MM.1S (cell line): ENCODE measurements around the gene ZMYND10.

Source experiments
- DNase-seq: peaks from one replicate; pipeline ENCODE4 v3.0.0-alpha.2; 2015
- H2AFZ ChIP-seq: fragments of 300-600 bp; sonication (generic); 2 replicates; pipeline ENCODE4 v1.6.0; 2016; ENCODE audit warnings: antibody characterized with exemption, low read length
- H3F3A ChIP-seq: fragments of 300-600 bp; sonication (generic); 2 replicates; pipeline ENCODE4 v1.6.1; 2016; ENCODE audit warnings: mild to moderate bottlenecking, antibody characterized with exemption, low read length, moderate library complexity, mixed read lengths; ENCODE audit not compliant: insufficient read depth
- H3K27ac ChIP-seq: fragments of 300-600 bp; sonication (generic); 2 replicates; pipeline ENCODE4 v1.5.1; 2016; ENCODE audit warnings: mild to moderate bottlenecking, low read length
- H3K27me3 ChIP-seq: fragments of 300-600 bp; sonication (generic); replicated peaks from 2 replicates; pipeline ENCODE4 v1.6.0; 2016; ENCODE audit warnings: low read length; ENCODE audit not compliant: insufficient read depth
- H3K36me3 ChIP-seq: fragments of 300-600 bp; sonication (generic); replicated peaks from 2 replicates; pipeline ENCODE4 v1.6.1; 2016; ENCODE audit warnings: mild to moderate bottlenecking, low read length, mixed read lengths; ENCODE audit not compliant: insufficient read depth
- H3K4me1 ChIP-seq: fragments of 300-600 bp; sonication (generic); 2 replicates; pipeline ENCODE4 v1.6.1; 2016; ENCODE audit warnings: low read length, mixed read lengths
- H3K4me2 ChIP-seq: fragments of 300-600 bp; sonication (generic); 2 replicates; pipeline ENCODE4 v1.6.0; 2016; ENCODE audit warnings: low read depth, low read length
- H3K4me3 ChIP-seq: fragments of 300-600 bp; sonication (generic); 2 replicates; pipeline ENCODE4 v1.5.1; 2016; ENCODE audit warnings: low read length, mixed read lengths
- H3K79me2 ChIP-seq: fragments of 300-600 bp; sonication (generic); 2 replicates; pipeline ENCODE4 v1.6.1; 2016; ENCODE audit warnings: mixed run types, low read length, mixed read lengths
- H3K9ac ChIP-seq: fragments of 300-600 bp; sonication (generic); 2 replicates; pipeline ENCODE4 v1.6.1; 2016; ENCODE audit warnings: low read length, mixed read lengths
- H3K9me2 ChIP-seq: fragments of 300-600 bp; sonication (generic); replicated peaks from 2 replicates; pipeline ENCODE4 v1.6.1; 2016; ENCODE audit warnings: mild to moderate bottlenecking, low read length, mixed read lengths; ENCODE audit not compliant: insufficient read depth
- H3K9me3 ChIP-seq: fragments of 300-600 bp; sonication (generic); replicated peaks from 2 replicates; pipeline ENCODE4 v1.6.1; 2016; ENCODE audit warnings: mild to moderate bottlenecking, low read length, mixed read lengths; ENCODE audit not compliant: insufficient read depth
- H4K20me1 ChIP-seq: fragments of 300-600 bp; sonication (generic); 2 replicates; pipeline ENCODE4 v1.6.1; 2016; ENCODE audit warnings: mild to moderate bottlenecking, low read length, moderate library complexity, mixed read lengths; ENCODE audit not compliant: insufficient read depth
- EZH2 ChIP-seq: fragments of 300-600 bp; sonication (generic); optimal IDR thresholded peaks from 2 replicates; pipeline ENCODE3; 2017; ENCODE audit warnings: low read depth, mild to moderate bottlenecking, antibody characterized with exemption, low read length, mixed read lengths
- EZH2phosphoT487 ChIP-seq: fragments of 300-600 bp; sonication (generic); IDR thresholded peaks from 2 replicates; pipeline ENCODE4 v1.6.1; 2018; ENCODE audit warnings: antibody characterized with exemption, low read length
- TF ChIP-seq, protein P1 (sequence below): fragments of 300-600 bp; sonication (generic); IDR thresholded peaks from 2 replicates; pipeline ENCODE4 v1.5.1; 2016; ENCODE audit warnings: antibody characterized with exemption, low read length, mixed read lengths

Gene ZMYND10

DNA sequence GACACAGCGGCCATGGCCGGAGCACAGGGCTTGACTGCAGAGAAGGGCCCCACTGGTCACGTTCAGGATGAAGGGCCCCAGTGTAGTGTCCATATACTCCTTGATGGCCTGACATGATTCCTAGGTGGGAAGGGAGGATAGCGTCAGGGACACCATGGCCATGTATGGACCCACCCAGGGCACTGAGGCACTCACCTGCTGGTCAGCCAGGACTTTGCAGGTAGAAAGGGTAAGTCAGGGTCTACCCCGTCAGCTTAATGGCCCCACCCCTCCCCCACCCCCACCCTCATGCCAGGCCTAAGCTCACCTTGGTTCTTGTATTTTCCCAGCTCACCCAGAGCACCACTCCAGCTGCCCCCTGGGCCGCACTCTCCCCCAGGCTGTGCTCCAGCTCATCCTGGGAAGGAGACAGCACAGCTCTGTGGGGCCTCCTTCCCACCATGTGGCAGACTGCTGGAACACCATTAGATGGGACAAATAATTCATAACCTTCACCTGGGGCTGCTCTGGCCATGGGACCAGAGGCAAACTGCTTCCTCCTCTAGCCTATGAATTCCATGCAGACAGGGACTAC lies 44.8 kb downstream of the ZMYND10 start:
- no peaks in the 10 kb centered on the region for H3K9me2 ChIP-seq
- H3F3A ChIP-seq = peaks cover 4% of the 10 kb centered on the region; the same call in 1 of the 2 replicates
- H3K79me2 ChIP-seq = peaks cover 11% of the 10 kb centered on the region; the same call in 1 of the 2 replicates
- no peaks in the 10 kb centered on the region for H4K20me1 ChIP-seq
- no peak overlapping the region for H3K27ac ChIP-seq
- H3K4me3 ChIP-seq = no peak overlapping the region
- H3K27me3 ChIP-seq = no peaks in the 10 kb centered on the region
- peak overlapping the region; percentile 94; the same call in 1 of the 2 replicates for H3K4me2 ChIP-seq
- H3K9ac ChIP-seq = no peak overlapping the region
- H3K36me3 ChIP-seq = no peaks in the 10 kb centered on the region
- peaks cover 12% of the 10 kb centered on the region; the same call in 1 of the 2 replicates for H3K4me1 ChIP-seq
- DNase-seq = no peak
- no peaks in the 10 kb centered on the region for H3K9me3 ChIP-seq
- TF ChIP-seq, protein P1, sequence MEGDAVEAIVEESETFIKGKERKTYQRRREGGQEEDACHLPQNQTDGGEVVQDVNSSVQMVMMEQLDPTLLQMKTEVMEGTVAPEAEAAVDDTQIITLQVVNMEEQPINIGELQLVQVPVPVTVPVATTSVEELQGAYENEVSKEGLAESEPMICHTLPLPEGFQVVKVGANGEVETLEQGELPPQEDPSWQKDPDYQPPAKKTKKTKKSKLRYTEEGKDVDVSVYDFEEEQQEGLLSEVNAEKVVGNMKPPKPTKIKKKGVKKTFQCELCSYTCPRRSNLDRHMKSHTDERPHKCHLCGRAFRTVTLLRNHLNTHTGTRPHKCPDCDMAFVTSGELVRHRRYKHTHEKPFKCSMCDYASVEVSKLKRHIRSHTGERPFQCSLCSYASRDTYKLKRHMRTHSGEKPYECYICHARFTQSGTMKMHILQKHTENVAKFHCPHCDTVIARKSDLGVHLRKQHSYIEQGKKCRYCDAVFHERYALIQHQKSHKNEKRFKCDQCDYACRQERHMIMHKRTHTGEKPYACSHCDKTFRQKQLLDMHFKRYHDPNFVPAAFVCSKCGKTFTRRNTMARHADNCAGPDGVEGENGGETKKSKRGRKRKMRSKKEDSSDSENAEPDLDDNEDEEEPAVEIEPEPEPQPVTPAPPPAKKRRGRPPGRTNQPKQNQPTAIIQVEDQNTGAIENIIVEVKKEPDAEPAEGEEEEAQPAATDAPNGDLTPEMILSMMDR = no peak
- TF ChIP-seq EZH2 = no peak
- no peak for TF ChIP-seq EZH2phosphoT487
- no peak overlapping the region for H2AFZ ChIP-seq

DNA sequence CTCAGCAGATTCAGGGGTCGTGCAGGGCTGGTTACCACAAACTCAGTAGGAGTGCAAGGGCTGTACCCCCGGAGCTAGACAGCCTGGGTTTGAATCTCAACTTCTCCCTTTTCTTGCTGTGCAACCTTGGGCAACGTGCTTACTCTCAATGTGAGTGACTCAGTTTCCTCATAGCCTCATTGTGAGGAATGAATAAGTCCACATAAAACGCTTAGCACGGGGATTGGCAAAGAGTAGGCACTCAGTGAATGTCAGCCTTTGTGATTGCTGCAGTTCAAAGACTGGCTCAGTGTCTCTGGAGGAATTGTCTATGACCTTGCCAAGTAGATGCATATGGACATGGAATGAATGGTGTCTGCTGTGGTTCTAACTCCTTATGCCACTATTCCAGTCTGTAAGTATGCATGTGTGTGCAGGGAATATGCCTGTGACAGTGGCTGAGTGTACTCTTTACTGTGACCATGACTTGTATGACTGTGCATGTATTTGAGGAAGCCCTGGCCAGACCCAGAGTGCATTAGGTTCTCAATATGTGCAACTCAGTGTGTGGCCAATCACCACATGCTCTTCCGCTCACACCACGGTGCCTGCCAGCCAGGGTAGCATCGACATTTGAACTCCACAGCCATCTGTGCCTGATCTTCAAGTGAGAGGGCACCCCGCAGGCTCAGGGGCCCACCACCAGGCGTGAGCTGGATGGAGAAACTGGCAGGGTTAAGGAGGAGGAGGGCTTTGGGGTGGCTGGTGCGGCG lies 45.4 kb downstream of the ZMYND10 start:
- Histone ChIP-seq H3K9me2 (no peaks in the 10 kb centered on the region), H4K20me1 (no peaks in the 10 kb centered on the region), H2AFZ (peak overlapping the region; percentile 87), H3K36me3 (no peaks in the 10 kb centered on the region), H3K27me3 (no peaks in the 10 kb centered on the region), H3F3A (peaks cover 4% of the 10 kb centered on the region; the same call in 1 of the 2 replicates), H3K4me2 (peak overlapping the region; percentile 94), H3K4me3 (peak overlapping the region; percentile 72), H3K9me3 (no peaks in the 10 kb centered on the region), H3K27ac (peak overlapping the region; percentile 55; the same call in 1 of the 2 replicates), H3K4me1 (peaks cover 12% of the 10 kb centered on the region; the same call in 1 of the 2 replicates), H3K79me2 (peaks cover 11% of the 10 kb centered on the region; the same call in 1 of the 2 replicates), H3K9ac (peak overlapping the region; percentile 80)
- no peak for DNase-seq
- TF ChIP-seq EZH2 = no peak
- TF ChIP-seq EZH2phosphoT487 = no peak
- TF ChIP-seq, protein P1 = no peak

DNA sequence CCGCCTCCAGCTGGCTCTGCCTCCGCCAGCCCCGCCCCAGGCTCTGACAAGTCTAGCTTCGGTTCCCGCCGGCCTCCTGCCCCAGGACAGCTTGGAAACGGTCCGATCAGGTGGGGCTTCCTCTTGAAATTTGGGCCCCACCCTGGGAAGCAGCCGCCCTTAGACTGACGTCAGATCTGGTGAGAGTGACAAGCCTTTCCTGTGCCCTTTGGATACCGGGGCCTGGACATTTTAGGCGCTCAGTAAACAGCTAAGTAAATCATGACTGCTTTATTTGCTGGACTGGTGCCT lies 45.9 kb downstream of the ZMYND10 start:
- H3K9ac ChIP-seq = peak overlapping the region; percentile 80
- peaks cover 11% of the 10 kb centered on the region; the same call in 1 of the 2 replicates for H3K79me2 ChIP-seq
- H3K4me1 ChIP-seq = peaks cover 12% of the 10 kb centered on the region; the same call in 1 of the 2 replicates
- TF ChIP-seq EZH2 (no peak), EZH2phosphoT487 (no peak)
- TF ChIP-seq, protein P1 = no peak
- H4K20me1 ChIP-seq = no peaks in the 10 kb centered on the region
- peak overlapping the region; percentile 55; the same call in 1 of the 2 replicates for H3K27ac ChIP-seq
- no peaks in the 10 kb centered on the region for H3K9me2 ChIP-seq
- no peaks in the 10 kb centered on the region for H3K9me3 ChIP-seq
- H3F3A ChIP-seq = peaks cover 4% of the 10 kb centered on the region; the same call in 1 of the 2 replicates
- H3K27me3 ChIP-seq = no peaks in the 10 kb centered on the region
- DNase-seq = no peak
- peak overlapping the region; percentile 72 for H3K4me3 ChIP-seq
- peak overlapping the region; percentile 94 for H3K4me2 ChIP-seq
- no peaks in the 10 kb centered on the region for H3K36me3 ChIP-seq
- peak overlapping the region; percentile 87 for H2AFZ ChIP-seq
